ENCODE results near the gene SLC4A1. TPM values are rescaled to one million over a fixed set of nuclear protein-coding genes. Genes with fewer than 3 reads are reported as not detected.

SLC4A1 gene
- not detected in 2 replicates for total RNA-seq (2014; rRNA removed)
- polyA plus RNA-seq (2012) = not detected

- DNase-seq (ENCODE audit: low read depth) = no peak
These were observed at the start of gene SLC4A1 for GRCh38 chr17:44267818-44268490. TSS of gene SLC4A1 (minus strand) at chr17:44268135. CDS start at chr17:44262866, 5,269 bp downstream.

- DNase-seq (ENCODE audit: low read depth) = no peak
These were observed 49.6 kb upstream of the SLC4A1 start for GRCh38 chr17:44317545-44317944.

- no peak for DNase-seq (ENCODE audit: low read depth)
These were observed 48.1 kb upstream of the SLC4A1 start for GRCh38 chr17:44315760-44316731.

- no peak for DNase-seq (ENCODE audit: low read depth)
These were observed 47.1 kb upstream of the SLC4A1 start for GRCh38 chr17:44314869-44315661.

GRCh38 chr17:44314524-44314868 is 46.6 kb upstream of the SLC4A1 start:
- no peak for DNase-seq (ENCODE audit: low read depth)

GRCh38 chr17:44314031-44314430 is 46.1 kb upstream of the SLC4A1 start:
- no peak for DNase-seq (ENCODE audit: low read depth)

GRCh38 chr17:44312396-44313104 is 44.6 kb upstream of the SLC4A1 start:
- DNase-seq (ENCODE audit: low read depth) = no peak

GRCh38 chr17:44311562-44312181 is 43.7 kb upstream of the SLC4A1 start:
- DNase-seq (ENCODE audit: low read depth) = no peak

- peak; percentile 11 for DNase-seq (ENCODE audit: low read depth)
These were observed 42.9 kb upstream of the SLC4A1 start for GRCh38 chr17:44310609-44311376.

- no peak for DNase-seq (ENCODE audit: low read depth)
These were observed 42.3 kb upstream of the SLC4A1 start for GRCh38 chr17:44310188-44310587.

GRCh38 chr17:44309472-44309871 is 41.5 kb upstream of the SLC4A1 start:
- no peak for DNase-seq (ENCODE audit: low read depth)

- DNase-seq (ENCODE audit: low read depth) = no peak
These were observed 40.9 kb upstream of the SLC4A1 start for GRCh38 chr17:44308865-44309264.

GRCh38 chr17:44308320-44308818 is 40.4 kb upstream of the SLC4A1 start, which contains the start of gene RUNDC3A:
TSS of gene RUNDC3A (plus strand) at chr17:44308601. CDS start at chr17:44308833, 232 bp downstream.
- DNase-seq (ENCODE audit: low read depth) = peak; percentile 73

- DNase-seq (ENCODE audit: low read depth) = peak; percentile 32
These were observed 39.7 kb upstream of the SLC4A1 start for GRCh38 chr17:44307387-44308186.

- DNase-seq (ENCODE audit: low read depth) = no peak
These were observed 36.7 kb upstream of the SLC4A1 start for GRCh38 chr17:44304651-44305050.

GRCh38 chr17:44297975-44298374 is 30.0 kb upstream of the SLC4A1 start:
- no peak for DNase-seq (ENCODE audit: low read depth)

GRCh38 chr17:44293509-44294226 is 25.7 kb upstream of the SLC4A1 start:
- DNase-seq (ENCODE audit: low read depth) = no peak

- DNase-seq (ENCODE audit: low read depth) = no peak
These were observed 19.7 kb upstream of the SLC4A1 start for GRCh38 chr17:44287651-44288050.
